NCI-H2107 (cell line): ENCODE measurements around the gene ASTN1.
"Not testable (repeated sequence)": the region's sequence is repeated elsewhere in the genome, so short reads cannot be mapped to it uniquely, and the experiment has no call there.

ENCODE experiments used
- DNase-seq: peaks from one replicate; lab custom pipeline; 2025; lab: John Stamatoyannopoulos, UW

Gene ASTN1

GRCh38 chr1:177106614-177107365 lies 57.7 kb downstream of the ASTN1 start:
- no peak for DNase-seq

- DNase-seq, result no peak
Measured at GRCh38 chr1:177106196-177106595, 58.3 kb downstream of the ASTN1 start.

- no peak for DNase-seq
Measured at GRCh38 chr1:177103005-177103852, 61.3 kb downstream of the ASTN1 start.

- DNase-seq, result no peak
Measured at GRCh38 chr1:177092001-177092400, 72.5 kb downstream of the ASTN1 start.

- no peak for DNase-seq
Measured at GRCh38 chr1:177091040-177091439, 73.5 kb downstream of the ASTN1 start.

GRCh38 chr1:177088966-177089365 lies 75.5 kb downstream of the ASTN1 start:
- no peak for DNase-seq

- DNase-seq, result no peak
Measured at GRCh38 chr1:177082855-177083693, 81.4 kb downstream of the ASTN1 start.

- no peak for DNase-seq
Measured at GRCh38 chr1:177080564-177080963, 83.9 kb downstream of the ASTN1 start.

- no peak for DNase-seq
Measured at GRCh38 chr1:177077734-177078499, 86.6 kb downstream of the ASTN1 start.

- no peak for DNase-seq
Measured at GRCh38 chr1:177077006-177077405, 87.5 kb downstream of the ASTN1 start.

- not testable (repeated sequence) for DNase-seq
Measured at GRCh38 chr1:177074811-177075210, 89.7 kb downstream of the ASTN1 start.

- DNase-seq, result no peak
Measured at GRCh38 chr1:177069490-177069889, 95.0 kb downstream of the ASTN1 start.

- DNase-seq, result no peak
Measured at GRCh38 chr1:177067752-177068410, 96.6 kb downstream of the ASTN1 start.

- no peak for DNase-seq
Measured at GRCh38 chr1:177065430-177065829, 99.1 kb downstream of the ASTN1 start.

GRCh38 chr1:177063648-177064047 lies 100.9 kb downstream of the ASTN1 start:
- DNase-seq, result no peak

- no peak for DNase-seq
Measured at GRCh38 chr1:177054542-177054941, 110.0 kb downstream of the ASTN1 start.

- DNase-seq, result no peak
Measured at GRCh38 chr1:177053648-177054047, 110.9 kb downstream of the ASTN1 start.

- no peak for DNase-seq
Measured at GRCh38 chr1:177048314-177049069, 116.0 kb downstream of the ASTN1 start.

GRCh38 chr1:177045151-177045550 lies 119.4 kb downstream of the ASTN1 start:
- DNase-seq, result no peak

GRCh38 chr1:177044390-177044789 lies 120.1 kb downstream of the ASTN1 start:
- no peak for DNase-seq
